Fibroblast of skin of left biceps (primary cell): Measurements from ENCODE around the gene SLC48A1.

Experiments
- DNase-seq, 2 experiments: peaks; one replicate each; pipeline ENCODE4 v3.0.0-alpha.2; 2013; ENCODE audit warnings: low read depth in 2 of 2

SLC48A1 gene

GRCh38 chr12:47824635-47825034 is 51.6 kb downstream of the SLC48A1 start:
- DNase-seq: no peak

- no peak for DNase-seq
These were observed 52.2 kb downstream of the SLC48A1 start for GRCh38 chr12:47825173-47825639.

- no peak for DNase-seq
These were observed 55.3 kb downstream of the SLC48A1 start for GRCh38 chr12:47828008-47828975.

- DNase-seq: no peak
These were observed 56.0 kb downstream of the SLC48A1 start for GRCh38 chr12:47828976-47829482.

GRCh38 chr12:47829584-47829983 is 56.5 kb downstream of the SLC48A1 start:
- DNase-seq: no peak
